Measurements from ENCODE around the gene GTF3C4. TPM values are rescaled to one million over a fixed set of nuclear protein-coding genes. Genes with fewer than 3 reads are reported as not detected.

Gene GTF3C4
- total and polyA plus RNA-seq, 10 of the 15 experiments (the other 5 are each of a cell fraction or from before 2014, with no cell fraction given), result 3.2 to 18.9 (median 8.2) TPM

DNA sequence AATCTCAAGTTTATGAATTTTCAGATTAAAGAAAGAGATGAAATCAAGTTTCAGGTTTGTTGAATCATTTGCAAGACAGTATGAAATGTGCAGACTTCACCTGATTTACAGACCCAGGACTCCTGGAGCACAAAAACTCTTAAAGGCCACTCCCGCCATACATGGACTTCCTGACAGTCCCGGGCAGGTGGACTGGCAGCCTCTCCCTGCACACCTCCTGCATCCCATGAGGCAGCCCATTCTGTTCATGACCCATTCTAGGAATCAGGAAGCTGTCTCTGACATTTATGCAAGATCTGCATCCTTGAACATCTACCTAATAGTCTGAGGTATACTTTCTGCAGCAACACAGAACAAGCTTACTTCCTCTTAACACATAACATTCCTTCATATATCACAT, 6.4 kb upstream of the GTF3C4 start:
- no peak overlapping the region for H2AFZ ChIP-seq (ENCODE audit: control insufficient read depth, low read depth, low read length)
- DNase-seq (ENCODE audit: low read depth, low spot score) (no peak), ATAC-seq (no peak), FAIRE-seq (no peak)
- no peak overlapping the region for H3K4me2 ChIP-seq (ENCODE audit: control insufficient read depth, insufficient read depth)
- in situ Hi-C loops (cut with MboI), result no loop called here
- H3K4me3 ChIP-seq, result no peak overlapping the region
- H4K20me1 ChIP-seq (ENCODE audit: control insufficient read depth, insufficient read depth), result no peaks in the 10 kb centered on the region
- CTCF ChIA-PET, result interaction anchor here (1.1 to 1.8 kb wide), 2 partner anchors 9 to 24 kb away, joined by 3 to 5 read pairs; no protein-coding TSS in a partner anchor
- H3K9ac ChIP-seq (ENCODE audit: control insufficient read depth, insufficient read depth, low read length), result no peak overlapping the region
- peaks cover 35% of the 10 kb centered on the region for H3K79me2 ChIP-seq (ENCODE audit: control insufficient read depth, insufficient read depth, low read length)
- H3K9me3 ChIP-seq (replicated peaks; ENCODE audit: control insufficient read depth, insufficient read depth, low read length), result no peaks in the 10 kb centered on the region
- SMC1A ChIA-PET (ENCODE audit: uncharacterized antibody, unreplicated experiment), result no interaction called here
- H3K27ac ChIP-seq (ENCODE audit: control insufficient read depth, insufficient read depth), result no peak overlapping the region
- no peaks in the 10 kb centered on the region for H3K4me1 ChIP-seq (ENCODE audit: control insufficient read depth, insufficient read depth, low read length)
- WGBS (ENCODE audit: insufficient coverage, insufficient replicate concordance, low lambda C conversion rate, missing lambda C conversion rate), result 100% methylated on average over 2 of the region's 2 CpGs
- H3K27me3 ChIP-seq (replicated peaks in 1 of 2; ENCODE audit: control insufficient read depth in 2 of 2, insufficient read depth in 2 of 2, low read length in 1 of 2), result no peaks in the 10 kb centered on the region
- POLR2A ChIA-PET, result interaction anchor here (0.7 kb wide), 1 partner anchor 8 kb away, joined by 4 read pairs; no protein-coding TSS in a partner anchor
- TF ChIP-seq RAD51 (IDR thresholded peaks at IDR 0.05) (no peak), KDM1A (IDR thresholded peaks at IDR 0.05; ENCODE audit: borderline replicate concordance) (no peak), CBX3 (IDR thresholded peaks at IDR 0.05; ENCODE audit: borderline replicate concordance, low read depth) (no peak), TCF12 (IDR thresholded peaks at IDR 0.05; ENCODE audit: low read depth, low read length) (no peak)
- TF ChIP-seq, protein P1, sequence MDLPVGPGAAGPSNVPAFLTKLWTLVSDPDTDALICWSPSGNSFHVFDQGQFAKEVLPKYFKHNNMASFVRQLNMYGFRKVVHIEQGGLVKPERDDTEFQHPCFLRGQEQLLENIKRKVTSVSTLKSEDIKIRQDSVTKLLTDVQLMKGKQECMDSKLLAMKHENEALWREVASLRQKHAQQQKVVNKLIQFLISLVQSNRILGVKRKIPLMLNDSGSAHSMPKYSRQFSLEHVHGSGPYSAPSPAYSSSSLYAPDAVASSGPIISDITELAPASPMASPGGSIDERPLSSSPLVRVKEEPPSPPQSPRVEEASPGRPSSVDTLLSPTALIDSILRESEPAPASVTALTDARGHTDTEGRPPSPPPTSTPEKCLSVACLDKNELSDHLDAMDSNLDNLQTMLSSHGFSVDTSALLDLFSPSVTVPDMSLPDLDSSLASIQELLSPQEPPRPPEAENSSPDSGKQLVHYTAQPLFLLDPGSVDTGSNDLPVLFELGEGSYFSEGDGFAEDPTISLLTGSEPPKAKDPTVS (IDR thresholded peaks at IDR 0.05; ENCODE audit: low read depth, low read length), result no peak
- TF ChIP-seq, protein P2, sequence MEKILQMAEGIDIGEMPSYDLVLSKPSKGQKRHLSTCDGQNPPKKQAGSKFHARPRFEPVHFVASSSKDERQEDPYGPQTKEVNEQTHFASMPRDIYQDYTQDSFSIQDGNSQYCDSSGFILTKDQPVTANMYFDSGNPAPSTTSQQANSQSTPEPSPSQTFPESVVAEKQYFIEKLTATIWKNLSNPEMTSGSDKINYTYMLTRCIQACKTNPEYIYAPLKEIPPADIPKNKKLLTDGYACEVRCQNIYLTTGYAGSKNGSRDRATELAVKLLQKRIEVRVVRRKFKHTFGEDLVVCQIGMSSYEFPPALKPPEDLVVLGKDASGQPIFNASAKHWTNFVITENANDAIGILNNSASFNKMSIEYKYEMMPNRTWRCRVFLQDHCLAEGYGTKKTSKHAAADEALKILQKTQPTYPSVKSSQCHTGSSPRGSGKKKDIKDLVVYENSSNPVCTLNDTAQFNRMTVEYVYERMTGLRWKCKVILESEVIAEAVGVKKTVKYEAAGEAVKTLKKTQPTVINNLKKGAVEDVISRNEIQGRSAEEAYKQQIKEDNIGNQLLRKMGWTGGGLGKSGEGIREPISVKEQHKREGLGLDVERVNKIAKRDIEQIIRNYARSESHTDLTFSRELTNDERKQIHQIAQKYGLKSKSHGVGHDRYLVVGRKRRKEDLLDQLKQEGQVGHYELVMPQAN (conservative IDR thresholded peaks at IDR 0.05), result no peak
- H3K36me3 ChIP-seq (ENCODE audit: control insufficient read depth in 2 of 2, insufficient read depth in 2 of 2, low read length in 1 of 2), result peaks cover 4 to 22% of the 10 kb centered on the region in 2 experiments; a peak in 3 of 4 replicates
- BruUV-seq (replicated peaks), result no TSS peak
- intact Hi-C loops (cut with micrococcal nuclease; ENCODE audit: unreplicated experiment), result no loop called here
- RAD21 ChIA-PET (ENCODE audit: unreplicated experiment), result no interaction called here
